CD4-positive, alpha-beta T cell (primary cell): Measurements from ENCODE around the gene AGAP1. TPM values are rescaled to one million over a fixed set of nuclear protein-coding genes. Genes with fewer than 3 reads are reported as not detected.

ENCODE experiments used
- ATAC-seq: fragments of 200-7000 bp; cut with Tn5 transposase; one replicate; pipeline ENCODE4 v1.10.0; 2022; ENCODE audit warnings: mild to moderate bottlenecking; ENCODE audit not compliant: poor library complexity
- CTCF ChIA-PET: fragments of 350-600 bp; sonication (Branson Sonifier 250); formaldehyde crosslinking; loops from one replicate; lab custom pipeline; 2021; ENCODE audit warnings: antibody characterized with exemption, inconsistent platforms; lab: Charles Lee
- POLR2A ChIA-PET: fragments of 350-600 bp; sonication (Branson Sonifier 250); formaldehyde crosslinking; loops from one replicate; lab custom pipeline; 2021; ENCODE audit warnings: antibody characterized with exemption, inconsistent platforms; lab: Charles Lee
- DNase-seq, 14 experiments: peaks; one replicate each; pipeline ENCODE4 v3.0.0-alpha.2; 2013 to 2020; ENCODE audit warnings: mixed read lengths in 2 of 14
- H3K27ac ChIP-seq, 2 donors: one replicate each; pipeline versions ENCODE4 v1.5.1 to v1.7.0; 2013; ENCODE audit warnings: low read length in 2 of 2, low read depth in 1 of 2, mild to moderate bottlenecking in 1 of 2
- H3K27me3 ChIP-seq, 2 experiments: 1 replicate in 1 of 2; 2 replicates in 1 of 2; pipeline versions ENCODE4 v1.6.1 to v1.7.0; 2013; ENCODE audit warnings: low read length in 2 of 2, control low read depth in 1 of 2, mild to moderate bottlenecking in 1 of 2, moderate library complexity in 1 of 2; ENCODE audit not compliant: insufficient read depth in 2 of 2, control insufficient read depth in 1 of 2
- H3K36me3 ChIP-seq: one replicate; pipeline ENCODE4 v1.6.1; 2013; ENCODE audit warnings: low read length, control low read depth; ENCODE audit not compliant: insufficient read depth
- H3K4me1 ChIP-seq: one replicate; pipeline ENCODE4 v1.6.1; 2013; ENCODE audit warnings: low read length, control low read depth; ENCODE audit not compliant: insufficient read depth
- H3K4me3 ChIP-seq: one replicate; pipeline ENCODE4 v1.5.1; 2013; ENCODE audit warnings: mild to moderate bottlenecking, low read length, moderate library complexity
- H3K9me3 ChIP-seq, 2 experiments: 1 replicate in 1 of 2; 2 replicates in 1 of 2; pipeline versions ENCODE4 v1.6.1 to v1.7.0; 2013; ENCODE audit warnings: low read length in 2 of 2, mild to moderate bottlenecking in 2 of 2, control low read depth in 1 of 2, moderate library complexity in 1 of 2; ENCODE audit not compliant: control insufficient read depth in 1 of 2, insufficient read depth in 1 of 2
- H3K27ac Mint-ChIP-seq: one replicate; pipeline ENCODE4 v1.8.0; 2020; ENCODE audit warnings: mixed read lengths
- H3K27me3 Mint-ChIP-seq: one replicate; pipeline ENCODE4 v1.8.0; 2021; ENCODE audit warnings: mixed read lengths
- H3K36me3 Mint-ChIP-seq: one replicate; pipeline ENCODE4 v1.8.0; 2021; ENCODE audit warnings: low read depth, mixed read lengths
- H3K4me1 Mint-ChIP-seq: one replicate; pipeline ENCODE4 v1.8.0; 2021; ENCODE audit warnings: low read depth, mixed read lengths
- H3K4me3 Mint-ChIP-seq: one replicate; pipeline ENCODE4 v1.8.0; 2020; ENCODE audit warnings: mild to moderate bottlenecking, mixed read lengths
- H3K9me3 Mint-ChIP-seq: one replicate; pipeline ENCODE4 v1.8.0; 2020; ENCODE audit warnings: mixed read lengths
- CTCF ChIP-seq: fragments of 200-600 bp; IDR thresholded peaks from one replicate; pipeline ENCODE4 v1.8.0; 2022; ENCODE audit warnings: antibody characterized with exemption, mild to moderate bottlenecking
- intact Hi-C, 2 experiments: fragments of 100-400 bp; cut with DNase I in 1 of 2; cut with micrococcal nuclease in 1 of 2; formaldehyde crosslinking; loops; one replicate each; pipeline versions ENCODE4 v1.15.1 to v1.9.0; 2023 to 2025; cut with DNase I, micrococcal nuclease
- total RNA-seq, 174 experiments: library from RNA in 2 of 174; stranded (reverse) in 2 of 174; gene quantifications; one replicate each; pipeline ENCODE4 v1.2.3 and lab custom pipeline; 2021 to 2026

AGAP1 gene
- total RNA-seq, 2 experiments from 2014 or later = 2.6 to 3.1 TPM

DNA sequence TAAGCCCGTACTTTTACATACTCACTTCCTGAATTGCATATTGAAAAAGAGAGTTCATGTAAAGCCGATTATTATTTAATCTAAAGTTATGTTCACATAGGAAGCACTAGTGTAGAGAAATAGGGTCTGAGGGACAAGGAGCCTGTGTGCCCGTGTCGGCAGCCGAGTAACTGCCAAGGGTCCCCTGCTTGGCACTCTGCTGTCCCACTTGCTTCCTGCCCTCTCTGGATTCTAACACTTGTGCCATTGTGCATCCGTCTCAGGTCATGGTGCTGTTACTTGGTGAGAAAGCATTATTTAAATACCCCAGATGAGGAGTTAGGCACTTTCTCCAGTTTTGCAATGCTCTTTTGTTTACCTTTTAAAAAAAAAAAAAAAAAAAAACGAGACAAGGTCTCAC lies 236.3 kb downstream of the AGAP1 start:
- DNase-seq = no peak
- TF ChIP-seq CTCF = no peak
- Histone ChIP-seq H3K4me1 (no peaks in the 10 kb centered on the region), H3K36me3 (no peaks in the 10 kb centered on the region), H3K4me3 (no peak overlapping the region), H3K27me3 (no peaks in the 10 kb centered on the region), H3K27ac (no peak overlapping the region), H3K9me3 (no peaks in the 10 kb centered on the region)
- CTCF ChIA-PET = no interaction called here
- no peaks in the 10 kb centered on the region for H3K4me1 Mint-ChIP-seq
- no peaks in the 10 kb centered on the region for H3K36me3 Mint-ChIP-seq
- no peak overlapping the region for H3K4me3 Mint-ChIP-seq
- no peak overlapping the region for H3K27ac Mint-ChIP-seq
- H3K27me3 Mint-ChIP-seq = peaks cover 6% of the 10 kb centered on the region
- intact Hi-C loops = no loop called here
- POLR2A ChIA-PET = no interaction called here
- no peak for ATAC-seq
- H3K9me3 Mint-ChIP-seq = no peaks in the 10 kb centered on the region

DNA sequence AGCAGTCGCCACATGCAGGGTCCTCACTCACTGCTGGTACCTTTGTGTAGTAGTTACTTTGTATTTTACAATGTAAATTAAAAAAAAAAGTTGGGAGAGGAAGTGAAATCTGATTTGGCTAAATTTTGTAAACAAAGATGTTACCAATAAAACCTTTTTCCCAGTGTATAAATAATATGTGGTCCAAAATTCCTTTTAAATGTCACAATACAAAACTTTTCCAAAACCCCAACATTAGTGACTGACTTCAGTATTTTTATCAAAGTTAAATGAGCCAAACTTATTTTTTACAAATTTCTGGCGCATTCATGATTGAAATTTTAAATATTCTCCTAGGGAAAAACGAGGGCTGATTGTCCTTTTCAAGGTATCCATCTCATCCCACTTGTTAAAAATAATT lies 239.9 kb downstream of the AGAP1 start:
- no peaks in the 10 kb centered on the region for H3K9me3 Mint-ChIP-seq
- Histone ChIP-seq H3K27me3 (no peaks in the 10 kb centered on the region), H3K9me3 (no peaks in the 10 kb centered on the region), H3K27ac (no peak overlapping the region), H3K36me3 (no peaks in the 10 kb centered on the region), H3K4me1 (no peaks in the 10 kb centered on the region), H3K4me3 (no peak overlapping the region)
- no peak for TF ChIP-seq CTCF
- ATAC-seq (no peak), DNase-seq (no peak)
- ChIA-PET CTCF (no interaction called here), POLR2A (no interaction called here)
- H3K27me3 Mint-ChIP-seq = peaks cover 16% of the 10 kb centered on the region
- H3K27ac Mint-ChIP-seq = no peak overlapping the region
- intact Hi-C loops = no loop called here
- no peak overlapping the region for H3K4me3 Mint-ChIP-seq
- H3K36me3 Mint-ChIP-seq = no peaks in the 10 kb centered on the region
- H3K4me1 Mint-ChIP-seq = no peaks in the 10 kb centered on the region

DNA sequence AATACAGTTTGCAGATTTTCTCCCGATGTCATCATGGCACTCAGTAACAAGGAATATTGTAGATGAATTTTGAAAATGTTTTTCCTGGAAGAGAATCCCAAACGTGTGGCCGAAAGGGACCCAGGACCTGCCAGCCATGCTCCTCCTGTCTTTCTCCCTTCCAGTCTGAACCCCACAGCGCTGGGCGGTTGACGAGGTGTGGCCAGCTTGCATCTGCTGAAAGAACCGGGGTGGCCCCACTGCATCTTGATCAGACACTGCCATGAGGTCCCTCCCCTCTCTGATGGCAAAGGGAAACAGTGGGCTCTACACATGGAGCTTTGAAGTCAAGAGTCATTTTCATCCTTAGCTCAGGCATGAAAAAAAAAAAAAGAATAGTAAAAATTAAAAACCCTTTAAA lies 240.3 kb downstream of the AGAP1 start:
- Mint-ChIP-seq H3K27me3 (peaks cover 16% of the 10 kb centered on the region), H3K36me3 (no peaks in the 10 kb centered on the region), H3K9me3 (no peaks in the 10 kb centered on the region), H3K4me1 (no peaks in the 10 kb centered on the region), H3K27ac (no peak overlapping the region), H3K4me3 (no peak overlapping the region)
- Histone ChIP-seq H3K4me3 (no peak overlapping the region), H3K9me3 (no peaks in the 10 kb centered on the region), H3K27me3 (no peaks in the 10 kb centered on the region), H3K27ac (no peak overlapping the region), H3K36me3 (no peaks in the 10 kb centered on the region), H3K4me1 (no peaks in the 10 kb centered on the region)
- intact Hi-C loops = no loop called here
- no peak for DNase-seq
- no peak for ATAC-seq
- TF ChIP-seq CTCF = no peak
- ChIA-PET CTCF (no interaction called here), POLR2A (no interaction called here)
